Mammary epithelial cell (primary cell): ENCODE results near the gene CPNE4.

ENCODE experiments used
- EZH2 ChIP-seq: IDR thresholded peaks from 2 replicates; pipeline ENCODE4 v1.6.1; 2012; ENCODE audit warnings: low read length, inconsistent platforms, borderline replicate concordance
- TF ChIP-seq, protein P1 (sequence below), 2 donors: IDR thresholded peaks in 1 of 2; conservative IDR thresholded peaks in 1 of 2; 2 replicates each; pipeline ENCODE4 v1.5.1; 2011 to 2012; ENCODE audit warnings: inconsistent platforms in 2 of 2, low read length in 2 of 2, mild to moderate bottlenecking in 2 of 2, control low read depth in 1 of 2, low read depth in 1 of 2; ENCODE audit not compliant: insufficient read depth in 1 of 2; ENCODE audit errors: extremely low read depth in 1 of 2

DNA sequence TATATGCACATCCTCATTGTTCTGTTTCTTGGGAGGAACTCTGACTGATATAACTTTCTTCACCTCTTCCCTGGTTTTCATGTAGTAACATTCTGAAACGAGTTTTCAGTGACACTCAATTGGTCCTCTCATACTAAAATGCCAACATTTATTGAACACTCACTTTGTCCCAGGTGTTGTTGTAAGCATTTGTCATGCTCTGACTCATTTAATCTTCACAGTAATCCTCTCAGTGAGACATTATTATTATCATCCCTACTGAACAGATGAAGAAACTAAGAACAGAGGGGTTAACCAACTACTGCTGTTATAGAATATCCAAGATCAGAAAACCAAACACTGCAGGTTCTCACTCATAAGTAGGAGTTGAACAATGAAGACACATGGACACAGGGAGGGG, 437.9 kb downstream of the CPNE4 start:
- TF ChIP-seq, protein P1, sequence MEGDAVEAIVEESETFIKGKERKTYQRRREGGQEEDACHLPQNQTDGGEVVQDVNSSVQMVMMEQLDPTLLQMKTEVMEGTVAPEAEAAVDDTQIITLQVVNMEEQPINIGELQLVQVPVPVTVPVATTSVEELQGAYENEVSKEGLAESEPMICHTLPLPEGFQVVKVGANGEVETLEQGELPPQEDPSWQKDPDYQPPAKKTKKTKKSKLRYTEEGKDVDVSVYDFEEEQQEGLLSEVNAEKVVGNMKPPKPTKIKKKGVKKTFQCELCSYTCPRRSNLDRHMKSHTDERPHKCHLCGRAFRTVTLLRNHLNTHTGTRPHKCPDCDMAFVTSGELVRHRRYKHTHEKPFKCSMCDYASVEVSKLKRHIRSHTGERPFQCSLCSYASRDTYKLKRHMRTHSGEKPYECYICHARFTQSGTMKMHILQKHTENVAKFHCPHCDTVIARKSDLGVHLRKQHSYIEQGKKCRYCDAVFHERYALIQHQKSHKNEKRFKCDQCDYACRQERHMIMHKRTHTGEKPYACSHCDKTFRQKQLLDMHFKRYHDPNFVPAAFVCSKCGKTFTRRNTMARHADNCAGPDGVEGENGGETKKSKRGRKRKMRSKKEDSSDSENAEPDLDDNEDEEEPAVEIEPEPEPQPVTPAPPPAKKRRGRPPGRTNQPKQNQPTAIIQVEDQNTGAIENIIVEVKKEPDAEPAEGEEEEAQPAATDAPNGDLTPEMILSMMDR (conservative IDR thresholded peaks at IDR 0.05 in 1 of 2, IDR thresholded peaks at IDR 0.05 in 1 of 2; ENCODE audit: extremely low read depth in 1 of 2, insufficient read depth in 1 of 2, low read depth in 1 of 2, low read length in 2 of 2) = no peak
- TF ChIP-seq EZH2 = no peak
